KOPT-K1 (cell line): Measurements from ENCODE around the gene RAD51B.

Source experiments
- H3K27ac ChIP-seq: fragments of 200-600 bp; sonication (generic); 2 replicates; pipeline ENCODE4 v1.5.1; 2016; ENCODE audit warnings: antibody characterized with exemption, mild to moderate bottlenecking, low read depth, low read length; ENCODE audit not compliant: poor library complexity, severe bottlenecking
- H3K36me3 ChIP-seq: fragments of 200-600 bp; sonication (generic); 2 replicates; pipeline ENCODE4 v1.5.1; 2017; ENCODE audit warnings: antibody characterized with exemption, mild to moderate bottlenecking, low read length, moderate library complexity; ENCODE audit not compliant: insufficient read depth
- H3K9me3 ChIP-seq: fragments of 200-600 bp; sonication (generic); 2 replicates; pipeline ENCODE4 v1.5.1; 2017; ENCODE audit warnings: antibody characterized with exemption, low read length, mild to moderate bottlenecking; ENCODE audit not compliant: insufficient read depth, poor library complexity, severe bottlenecking

RAD51B gene

GRCh38 chr14:68327231-68327630 is 507.7 kb downstream of the RAD51B start:
- H3K36me3 ChIP-seq, result no peaks in the 10 kb centered on the region
- H3K9me3 ChIP-seq, result no peaks in the 10 kb centered on the region
- no peak overlapping the region for H3K27ac ChIP-seq

GRCh38 chr14:68328509-68328908 is 508.9 kb downstream of the RAD51B start:
- H3K27ac ChIP-seq, result no peak overlapping the region
- no peaks in the 10 kb centered on the region for H3K9me3 ChIP-seq
- H3K36me3 ChIP-seq, result no peaks in the 10 kb centered on the region

- Histone ChIP-seq H3K36me3 (no peaks in the 10 kb centered on the region), H3K9me3 (no peaks in the 10 kb centered on the region), H3K27ac (no peak overlapping the region)
Measured at GRCh38 chr14:68331426-68331825, 511.8 kb downstream of the RAD51B start.

DNA sequence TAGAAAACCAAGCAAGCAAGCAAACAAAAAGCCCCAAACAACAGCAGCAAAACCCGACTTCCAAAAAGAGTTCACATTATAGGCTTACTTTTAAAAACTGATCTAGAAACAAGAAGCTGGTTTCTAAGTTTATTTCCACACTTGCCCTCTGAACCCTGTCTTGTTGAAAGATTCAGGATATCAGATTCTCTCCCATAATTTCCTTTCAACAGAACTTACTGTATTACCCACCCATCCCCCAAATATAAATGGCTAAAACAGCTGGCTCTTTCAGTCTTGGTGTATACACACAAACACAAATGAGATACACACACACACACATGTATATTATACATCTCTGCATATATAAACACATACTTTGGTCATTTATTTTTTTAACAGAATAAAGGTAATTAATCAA is 512.4 kb downstream of the RAD51B start:
- Histone ChIP-seq H3K27ac (no peak overlapping the region), H3K36me3 (no peaks in the 10 kb centered on the region), H3K9me3 (no peaks in the 10 kb centered on the region)

GRCh38 chr14:68333262-68333661 is 513.7 kb downstream of the RAD51B start:
- Histone ChIP-seq H3K9me3 (no peaks in the 10 kb centered on the region), H3K27ac (no peak overlapping the region), H3K36me3 (no peaks in the 10 kb centered on the region)

DNA sequence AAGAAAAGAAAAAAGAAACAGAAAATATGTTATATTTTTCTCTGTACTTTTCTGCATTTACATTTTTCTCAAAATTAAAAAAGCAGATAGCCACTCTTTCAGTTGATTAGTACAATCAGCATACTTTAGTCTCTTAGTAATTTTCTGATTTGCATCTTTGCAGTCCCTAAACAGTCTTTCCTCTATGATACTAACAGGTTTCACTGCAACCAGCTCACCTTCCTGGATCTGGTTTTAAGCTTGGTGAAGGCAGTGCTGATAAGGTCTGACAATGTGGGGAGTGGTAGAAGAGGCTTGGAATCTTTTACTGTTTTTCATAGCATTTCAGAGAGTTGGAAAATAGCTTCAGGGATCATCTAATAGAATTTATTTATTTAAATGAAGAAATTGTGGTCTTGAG is 515.7 kb downstream of the RAD51B start:
- H3K36me3 ChIP-seq, result no peaks in the 10 kb centered on the region
- no peak overlapping the region for H3K27ac ChIP-seq
- no peaks in the 10 kb centered on the region for H3K9me3 ChIP-seq

DNA sequence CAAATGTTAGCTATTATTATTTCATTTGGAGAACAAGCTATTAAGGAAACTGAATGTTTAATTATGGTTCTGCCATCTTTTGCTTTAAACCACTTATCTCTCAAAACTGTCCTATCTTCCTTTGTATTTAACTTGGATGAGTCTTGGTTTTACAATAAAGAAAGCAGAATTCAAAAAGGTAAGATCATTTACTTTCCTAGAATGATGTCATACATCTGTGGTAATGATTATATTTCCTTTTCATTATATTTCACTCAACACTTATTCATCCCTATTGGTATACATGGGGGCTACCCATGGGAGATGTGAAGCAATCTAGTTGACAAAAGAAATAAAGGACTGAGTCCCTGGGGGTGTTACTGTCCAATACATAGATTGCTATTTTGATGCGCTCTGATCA is 516.6 kb downstream of the RAD51B start:
- Histone ChIP-seq H3K9me3 (no peaks in the 10 kb centered on the region), H3K27ac (no peak overlapping the region), H3K36me3 (no peaks in the 10 kb centered on the region)

- Histone ChIP-seq H3K27ac (no peak overlapping the region), H3K36me3 (no peaks in the 10 kb centered on the region), H3K9me3 (no peaks in the 10 kb centered on the region)
Measured at GRCh38 chr14:68337279-68337678, 517.7 kb downstream of the RAD51B start.

GRCh38 chr14:68340262-68340661 is 520.7 kb downstream of the RAD51B start:
- no peaks in the 10 kb centered on the region for H3K36me3 ChIP-seq
- no peak overlapping the region for H3K27ac ChIP-seq
- no peaks in the 10 kb centered on the region for H3K9me3 ChIP-seq

GRCh38 chr14:68341411-68342212 is 522.0 kb downstream of the RAD51B start:
- Histone ChIP-seq H3K36me3 (no peaks in the 10 kb centered on the region), H3K9me3 (no peaks in the 10 kb centered on the region), H3K27ac (no peak overlapping the region)

DNA sequence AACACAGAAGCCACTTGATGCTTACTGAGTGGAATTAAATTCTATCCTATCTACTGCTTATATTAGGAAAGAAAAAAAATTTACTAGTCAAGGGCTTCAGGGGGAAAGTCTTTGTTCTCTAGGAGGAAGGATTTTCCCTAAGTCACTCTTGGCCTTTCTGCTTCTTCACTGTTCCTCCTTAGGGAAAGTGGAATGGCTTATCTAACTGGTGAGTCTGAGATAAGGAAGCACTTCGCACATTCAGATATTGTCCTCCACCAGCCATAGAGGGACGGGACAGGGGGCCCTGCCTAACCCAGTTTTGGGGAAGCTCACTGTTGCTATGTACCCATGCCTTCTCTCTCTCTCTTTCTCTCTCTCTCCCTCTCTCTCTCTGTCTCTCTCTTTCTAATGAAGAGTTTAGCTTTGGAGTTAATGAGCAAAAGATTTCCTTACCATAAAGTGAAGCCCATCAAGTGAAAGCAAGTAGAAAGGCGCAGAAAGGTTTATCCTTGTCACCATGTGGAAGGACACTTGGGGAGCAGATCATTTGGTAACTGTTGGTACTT is 522.7 kb downstream of the RAD51B start:
- Histone ChIP-seq H3K36me3 (no peaks in the 10 kb centered on the region), H3K27ac (no peak overlapping the region), H3K9me3 (no peaks in the 10 kb centered on the region)

- no peaks in the 10 kb centered on the region for H3K9me3 ChIP-seq
- no peaks in the 10 kb centered on the region for H3K36me3 ChIP-seq
- no peak overlapping the region for H3K27ac ChIP-seq
Measured at GRCh38 chr14:68343534-68344118, 524.0 kb downstream of the RAD51B start.

DNA sequence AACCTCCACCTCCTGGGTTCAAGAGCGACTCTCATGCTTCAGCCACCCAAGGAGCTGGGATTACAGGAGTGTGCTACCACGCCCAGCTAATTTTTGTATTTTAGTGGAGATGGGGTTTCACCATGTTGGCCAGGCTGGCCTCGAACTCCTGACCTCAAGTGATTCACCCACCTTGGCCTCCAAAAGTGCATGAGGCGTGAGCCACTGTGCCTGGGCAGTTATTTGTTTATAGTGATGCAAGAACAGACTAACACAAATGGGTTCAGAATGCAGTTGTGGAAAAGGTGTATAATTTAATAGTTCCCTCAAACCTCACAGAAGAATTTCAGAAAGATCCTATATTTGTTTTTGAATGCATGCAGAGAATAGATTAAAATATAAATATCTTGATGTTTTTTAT is 526.2 kb downstream of the RAD51B start:
- no peak overlapping the region for H3K27ac ChIP-seq
- no peaks in the 10 kb centered on the region for H3K36me3 ChIP-seq
- no peaks in the 10 kb centered on the region for H3K9me3 ChIP-seq

DNA sequence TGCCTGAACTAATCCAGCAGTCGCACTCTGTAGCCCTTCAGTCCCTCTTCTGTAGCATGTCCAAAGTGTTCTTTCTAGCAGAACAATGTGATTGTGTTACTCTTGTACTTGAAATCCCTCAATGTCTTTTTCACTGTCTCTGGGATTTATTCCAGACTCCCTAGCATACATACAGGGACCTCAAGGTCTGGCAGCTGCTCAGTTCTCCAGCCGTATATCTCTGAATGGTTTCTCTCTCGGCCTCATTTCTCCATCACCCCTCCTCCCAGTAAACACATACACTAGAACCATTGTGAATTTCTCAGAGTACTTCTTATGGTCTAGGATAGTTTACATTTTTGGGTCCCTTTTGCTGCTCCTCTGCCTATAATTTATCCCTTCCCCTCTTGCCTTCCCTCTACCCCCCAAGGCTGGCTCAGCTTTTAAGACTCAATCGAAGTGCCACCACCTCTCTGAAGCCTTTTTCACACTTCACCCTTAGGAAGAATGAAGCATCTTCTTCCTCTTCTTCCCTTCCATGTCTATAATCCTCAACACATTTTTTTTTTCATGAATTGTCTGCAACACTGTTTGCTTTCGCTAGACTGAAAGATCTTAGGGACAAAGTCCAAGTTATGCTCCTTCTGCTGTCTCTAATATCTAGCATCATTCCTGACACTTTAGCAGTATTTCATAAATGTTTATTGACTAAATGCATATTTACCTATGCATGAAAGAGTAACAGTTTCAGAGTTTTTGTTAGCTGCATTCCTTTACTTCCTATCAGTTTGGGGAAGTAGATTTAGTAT is 527.2 kb downstream of the RAD51B start:
- Histone ChIP-seq H3K36me3 (no peaks in the 10 kb centered on the region), H3K27ac (no peak overlapping the region), H3K9me3 (no peaks in the 10 kb centered on the region)

- Histone ChIP-seq H3K36me3 (no peaks in the 10 kb centered on the region), H3K27ac (no peak overlapping the region), H3K9me3 (no peaks in the 10 kb centered on the region)
Measured at GRCh38 chr14:68349900-68350629, 530.5 kb downstream of the RAD51B start.
